ENCODE results near the gene LIN7B.
"Not testable (repeated sequence)": the region's sequence is repeated elsewhere in the genome, so short reads cannot be mapped to it uniquely, and the experiment has no call there.

LIN7B gene

DNA sequence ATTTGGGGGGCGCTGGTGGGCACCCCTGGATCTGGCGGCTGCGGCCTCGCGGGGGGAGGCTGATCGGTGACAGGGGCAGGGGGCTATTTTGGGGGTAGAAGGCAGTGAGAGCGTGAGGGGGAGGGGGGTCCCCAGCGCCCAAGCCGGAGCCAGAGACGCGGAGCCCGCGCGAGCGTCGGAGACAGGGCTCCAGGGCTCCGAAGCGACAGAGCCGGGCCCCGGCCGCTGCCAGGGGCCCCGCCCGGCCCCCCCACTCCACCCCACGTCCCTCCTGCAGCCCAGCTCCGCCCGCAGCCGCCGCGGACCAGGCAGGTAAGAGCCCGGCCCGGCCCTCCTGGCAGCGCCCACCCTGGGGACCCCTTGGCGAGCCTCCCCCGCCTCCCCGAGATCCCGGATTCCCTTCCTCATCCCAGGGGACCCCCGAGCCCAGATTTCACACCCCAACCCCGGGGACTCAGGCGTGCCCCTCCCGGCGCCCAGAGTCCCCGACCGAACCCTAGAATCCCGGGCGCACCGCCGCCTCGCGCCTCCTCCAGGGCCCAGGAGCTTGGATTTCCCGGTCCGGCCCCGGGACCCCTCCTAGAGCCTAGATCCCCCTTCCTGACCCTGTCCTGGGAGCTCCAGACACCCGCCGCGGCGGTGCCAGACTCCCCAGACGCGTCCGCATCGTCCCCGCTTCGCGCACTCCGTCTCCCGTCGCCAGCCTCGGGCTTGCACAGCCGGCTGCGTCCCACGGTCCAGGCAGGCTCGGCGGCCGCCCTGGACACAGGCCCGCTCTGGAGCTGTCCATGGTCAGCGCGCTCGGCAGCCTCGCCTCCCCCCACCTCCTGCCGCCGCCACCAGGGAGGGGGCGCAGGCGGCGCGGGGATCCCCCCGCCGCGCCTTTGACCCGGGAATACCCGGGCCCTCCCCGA lies 5.5 kb downstream of the LIN7B start, which contains the start of gene PPFIA3:
Gene PPFIA3, plus strand, starts transcription at position 134 of the 914 bp plus-strand sequence. CDS start 8,330 bp downstream, outside the sequence.
- peak; percentile 54 for DNase-seq

DNA sequence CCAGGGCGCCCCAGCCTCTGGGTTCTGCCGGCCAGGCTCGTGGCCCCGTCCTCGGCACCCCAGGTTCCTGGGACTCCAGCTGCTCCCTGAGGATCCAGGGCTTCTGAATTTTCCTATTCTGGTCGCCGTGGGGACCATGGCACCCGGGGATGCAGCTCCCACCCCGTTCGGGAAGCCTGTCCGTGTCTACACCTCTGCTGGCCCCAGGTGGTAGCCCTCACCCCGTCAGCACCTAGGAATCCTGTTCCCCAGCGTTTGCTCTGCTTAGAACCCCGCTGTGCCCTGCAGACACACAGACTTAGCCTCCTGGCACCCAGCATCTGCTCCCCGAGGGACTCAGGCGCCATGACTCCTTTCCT lies 6.1 kb downstream of the LIN7B start:
- DNase-seq: no peak

DNA sequence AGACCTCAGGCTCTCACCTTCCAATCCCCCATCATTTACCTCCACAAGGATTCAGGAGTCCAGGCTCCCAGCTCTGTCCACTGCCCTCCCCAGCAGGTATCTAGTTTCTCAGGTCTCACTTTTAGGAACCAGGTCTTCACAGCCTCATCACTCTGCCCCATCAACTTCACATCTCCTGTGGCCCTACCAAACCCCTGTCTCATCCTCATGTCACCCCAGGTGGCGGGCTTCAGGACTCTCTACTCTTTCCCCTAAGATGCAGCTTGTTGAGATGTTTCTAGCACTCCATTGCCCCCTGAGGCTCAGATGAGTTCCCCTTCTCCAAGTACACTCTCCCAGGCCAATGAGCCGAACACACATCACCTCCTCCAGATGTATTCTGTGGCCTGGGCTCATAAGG lies 6.7 kb downstream of the LIN7B start:
- no peak for DNase-seq

DNA sequence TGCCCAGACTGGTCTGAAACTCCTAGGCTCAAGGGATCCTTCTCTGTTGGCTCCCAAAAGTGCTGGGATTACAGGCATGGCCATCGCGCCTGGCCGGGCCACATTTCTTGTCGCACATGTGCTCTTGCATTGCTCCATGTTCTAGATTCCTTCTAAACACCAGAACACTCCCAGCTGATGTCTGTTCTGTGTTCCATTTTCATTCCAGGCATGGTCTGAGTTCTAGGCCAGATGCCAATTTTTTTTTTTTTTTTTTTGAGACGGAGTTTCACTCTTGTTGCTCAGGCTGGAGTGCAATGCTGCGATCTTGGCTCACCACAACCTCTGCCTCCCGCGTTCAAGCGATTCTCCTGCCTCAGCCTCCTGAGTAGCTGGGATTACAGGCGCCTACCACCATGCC lies 7.7 kb downstream of the LIN7B start:
- not testable (repeated sequence) for DNase-seq

DNA sequence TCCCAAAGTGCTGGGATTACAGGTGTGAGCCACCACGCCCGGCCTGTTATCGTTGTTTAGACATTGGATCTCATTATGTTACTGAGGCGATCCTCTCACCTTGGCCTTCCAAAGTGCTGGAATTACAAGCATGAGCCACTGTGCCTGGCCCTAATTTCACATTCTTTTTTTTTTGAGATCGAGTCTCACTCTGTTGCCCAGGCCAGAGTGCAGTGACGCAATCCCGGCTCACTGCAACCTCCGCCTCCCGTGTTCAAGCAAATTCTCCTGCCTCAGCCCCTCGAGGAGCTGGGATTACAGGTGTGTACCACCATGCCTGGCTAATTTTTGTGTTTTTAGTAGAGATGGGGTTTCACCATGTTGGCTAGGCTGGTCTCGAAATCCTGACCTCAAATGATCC lies 9.1 kb downstream of the LIN7B start:
- not testable (repeated sequence) for DNase-seq

DNA sequence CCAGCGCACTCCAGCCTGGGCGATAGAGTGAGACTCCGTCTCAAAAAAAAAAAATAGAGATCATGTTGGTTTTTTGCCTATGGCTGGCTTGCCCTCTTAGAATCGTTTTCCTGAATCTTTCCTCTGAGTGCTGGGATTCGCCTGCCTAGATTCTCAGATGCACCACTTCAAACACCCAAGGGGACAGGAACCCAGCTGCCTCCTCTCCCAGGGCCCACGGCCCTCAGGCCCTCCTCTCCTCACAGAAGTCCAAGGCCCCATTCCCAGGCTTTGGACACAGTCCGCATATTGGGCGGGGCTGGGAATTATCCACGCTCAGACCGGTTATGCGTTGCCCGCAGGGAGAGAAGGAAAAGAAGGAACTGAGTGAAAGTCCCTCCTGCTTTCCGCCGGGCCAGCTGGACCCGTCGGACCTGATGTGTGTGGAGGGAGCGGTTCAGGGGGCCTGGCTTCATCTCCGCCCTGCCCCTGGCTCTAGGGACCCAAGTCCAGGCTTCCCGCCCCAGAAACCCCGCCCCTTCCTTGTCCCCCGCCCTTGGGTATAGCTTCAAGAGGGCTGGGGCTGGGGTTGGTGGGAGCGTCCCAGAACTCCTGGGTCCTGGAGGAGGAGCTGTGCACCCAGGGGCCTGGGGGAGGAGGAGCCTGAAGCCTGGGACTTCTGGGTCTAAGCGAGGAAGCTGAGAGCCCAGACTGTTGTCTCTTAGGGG lies 11.0 kb downstream of the LIN7B start:
- DNase-seq: no peak

DNA sequence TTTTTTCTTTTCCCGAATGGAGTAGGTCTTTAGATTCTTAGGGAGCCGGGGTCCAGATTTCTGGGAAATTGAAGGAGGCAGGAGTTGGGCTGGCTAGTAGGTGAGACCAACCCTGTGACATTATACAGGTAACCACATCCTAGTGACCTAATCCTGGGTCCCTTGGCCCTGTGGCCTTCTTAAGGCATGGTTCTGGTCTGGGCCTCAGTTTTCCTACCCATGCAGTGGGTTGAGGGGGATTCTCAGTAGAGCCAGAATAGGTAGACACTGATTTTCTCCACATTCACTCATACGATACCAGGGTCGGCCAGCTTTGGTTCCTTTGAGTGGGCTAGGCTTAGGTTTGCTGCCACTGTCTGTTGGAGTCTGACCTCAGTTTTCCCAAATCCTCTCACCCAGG lies 12.4 kb downstream of the LIN7B start:
- DNase-seq: no peak

DNA sequence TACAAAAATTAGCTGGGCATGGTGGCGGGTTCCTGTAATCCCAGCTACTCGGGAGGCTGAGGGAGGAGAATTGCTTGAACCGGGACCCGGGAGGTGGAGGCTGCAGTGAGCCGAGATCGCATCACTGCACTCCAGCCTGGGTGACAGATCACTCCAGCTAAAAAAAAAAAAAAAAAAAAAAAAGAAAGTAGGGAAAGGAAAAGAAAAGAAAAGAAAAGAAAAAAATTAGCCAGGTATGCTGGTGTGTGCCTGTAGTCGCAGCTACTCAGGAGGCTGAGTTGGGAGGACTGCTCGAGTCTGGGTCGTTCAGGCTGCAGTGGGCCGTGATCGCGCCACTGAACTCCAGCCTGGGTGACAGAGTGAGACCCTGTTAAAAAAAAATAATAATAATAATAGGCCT lies 13.1 kb downstream of the LIN7B start:
- DNase-seq: not testable (repeated sequence)

DNA sequence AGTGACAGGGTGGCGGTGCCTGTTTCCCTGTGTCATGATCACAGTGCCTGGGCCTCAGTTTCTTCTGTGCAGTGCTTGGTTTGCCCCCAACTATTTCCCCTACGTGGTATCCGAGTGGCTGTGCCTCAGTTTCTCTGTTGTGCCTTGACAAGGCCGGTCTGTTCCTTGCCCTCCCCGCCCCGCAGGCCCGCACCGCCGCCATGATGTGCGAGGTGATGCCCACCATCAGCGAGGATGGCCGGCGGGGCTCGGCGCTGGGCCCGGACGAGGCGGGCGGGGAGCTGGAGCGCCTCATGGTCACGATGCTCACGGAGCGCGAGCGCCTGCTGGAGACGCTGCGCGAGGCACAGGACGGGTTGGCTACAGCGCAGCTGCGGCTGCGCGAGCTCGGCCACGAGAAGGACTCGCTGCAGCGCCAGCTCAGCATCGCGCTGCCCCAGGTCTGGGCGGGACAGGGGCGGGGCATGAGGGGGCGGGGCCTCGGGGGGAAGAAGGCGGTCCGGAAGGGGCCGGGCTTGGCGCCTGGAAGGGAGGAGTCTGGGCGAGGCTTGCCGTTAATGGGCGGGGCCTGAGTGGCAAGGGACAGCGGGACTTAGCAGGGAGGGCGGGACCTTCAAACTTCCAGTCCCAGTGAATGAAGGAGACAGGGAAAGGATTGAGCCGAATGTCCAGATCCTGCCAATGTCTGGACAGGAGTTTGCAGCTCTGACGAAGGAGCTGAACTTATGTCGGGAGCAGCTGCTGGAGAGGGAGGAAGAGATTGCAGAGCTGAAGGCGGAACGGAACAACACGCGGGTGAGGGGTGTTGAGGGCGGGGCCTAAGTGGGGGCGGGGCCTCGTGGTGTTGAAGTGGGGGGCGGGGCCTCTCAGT lies 13.7 kb downstream of the LIN7B start:
- peak; percentile 92 for DNase-seq

DNA sequence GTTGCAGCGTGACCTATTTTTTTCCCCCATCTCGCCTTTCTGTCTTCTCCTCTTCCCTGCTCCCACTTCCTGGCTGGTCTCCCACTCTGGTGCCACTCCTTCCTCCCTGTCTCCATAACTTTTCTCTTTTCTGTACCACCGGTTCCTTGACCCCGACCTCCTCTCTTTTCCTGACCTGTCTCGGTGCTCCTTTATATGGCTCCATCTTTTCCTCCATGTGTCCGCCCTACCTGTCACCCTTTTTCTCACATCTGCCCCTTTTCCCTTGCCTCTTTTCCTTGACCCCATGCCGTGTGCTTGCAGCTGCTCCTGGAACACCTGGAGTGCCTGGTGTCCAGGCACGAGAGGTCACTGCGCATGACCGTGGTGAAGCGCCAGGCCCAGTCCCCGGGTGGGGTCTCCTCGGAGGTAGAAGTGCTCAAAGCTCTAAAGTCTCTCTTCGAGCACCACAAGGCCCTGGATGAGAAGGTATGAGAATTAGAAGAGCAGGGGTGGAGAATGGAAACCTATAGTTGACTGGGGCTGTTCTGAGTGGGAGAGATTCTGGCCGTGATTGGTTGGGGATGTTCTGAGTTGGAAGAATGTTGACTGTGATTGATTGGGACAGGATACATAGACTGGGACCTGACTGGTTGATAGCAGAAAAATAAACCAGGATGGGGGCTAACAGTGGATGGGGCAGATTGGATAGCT lies 14.5 kb downstream of the LIN7B start:
- DNase-seq: no peak

DNA sequence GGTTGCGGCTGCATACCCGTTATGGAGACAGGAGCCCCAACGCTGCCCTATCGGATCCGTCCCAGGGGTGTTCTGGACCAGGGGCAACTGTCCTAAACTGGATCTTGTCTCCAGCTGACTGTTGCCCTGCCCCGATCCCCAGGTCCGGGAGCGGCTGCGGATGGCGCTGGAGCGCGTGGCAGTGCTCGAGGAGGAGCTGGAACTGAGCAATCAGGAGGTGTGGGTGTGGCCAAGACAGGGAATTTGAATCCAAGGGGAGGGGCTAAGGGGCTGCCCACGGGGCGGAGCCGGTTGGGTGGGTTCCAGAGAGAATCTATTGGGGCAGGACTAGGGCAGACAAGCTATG lies 15.0 kb downstream of the LIN7B start:
- no peak for DNase-seq

DNA sequence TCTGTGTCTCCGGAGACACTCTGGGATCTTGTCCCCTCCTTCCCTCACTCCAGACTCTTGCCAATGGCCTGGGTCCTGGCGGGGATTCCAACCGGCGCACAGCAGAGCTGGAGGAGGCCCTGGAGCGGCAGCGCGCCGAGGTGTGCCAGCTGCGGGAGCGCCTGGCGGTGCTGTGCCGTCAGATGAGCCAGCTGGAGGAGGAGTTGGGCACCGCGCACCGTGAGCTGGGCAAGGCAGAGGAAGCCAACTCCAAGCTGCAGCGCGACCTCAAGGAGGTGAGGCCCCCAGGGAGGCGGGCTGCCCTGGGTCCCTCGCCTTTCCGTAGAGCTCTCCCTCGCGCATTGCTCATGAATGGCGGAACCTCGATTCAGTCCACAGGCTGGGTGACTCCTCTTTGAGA lies 16.2 kb downstream of the LIN7B start:
- DNase-seq: no peak

DNA sequence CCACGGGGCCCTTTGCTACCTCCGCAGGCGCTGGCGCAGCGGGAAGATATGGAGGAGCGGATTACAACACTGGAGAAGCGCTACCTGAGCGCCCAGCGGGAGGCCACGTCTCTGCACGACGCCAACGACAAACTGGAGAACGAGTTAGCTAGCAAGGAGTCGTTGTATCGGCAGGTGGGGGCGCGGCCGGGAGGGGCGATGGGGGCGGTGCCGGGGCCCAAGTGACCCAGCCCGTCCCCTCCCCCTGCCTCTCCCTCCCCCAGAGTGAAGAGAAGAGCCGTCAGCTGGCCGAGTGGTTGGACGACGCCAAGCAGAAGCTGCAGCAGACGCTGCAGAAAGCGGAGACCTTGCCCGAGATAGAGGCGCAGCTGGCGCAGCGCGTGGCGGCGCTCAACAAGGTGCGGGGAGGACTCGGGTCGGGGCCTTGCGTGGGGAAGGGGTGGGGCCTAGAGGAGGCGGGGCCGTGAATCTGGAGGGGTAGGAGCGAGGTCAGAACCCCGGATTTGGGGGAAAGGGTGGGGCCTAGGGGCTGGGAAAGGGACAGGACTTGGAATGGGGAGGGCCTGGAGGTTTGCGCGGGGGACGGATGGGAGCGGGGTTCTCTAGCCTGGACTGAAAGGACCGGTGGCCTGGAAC lies 18.9 kb downstream of the LIN7B start:
- no peak for DNase-seq

DNA sequence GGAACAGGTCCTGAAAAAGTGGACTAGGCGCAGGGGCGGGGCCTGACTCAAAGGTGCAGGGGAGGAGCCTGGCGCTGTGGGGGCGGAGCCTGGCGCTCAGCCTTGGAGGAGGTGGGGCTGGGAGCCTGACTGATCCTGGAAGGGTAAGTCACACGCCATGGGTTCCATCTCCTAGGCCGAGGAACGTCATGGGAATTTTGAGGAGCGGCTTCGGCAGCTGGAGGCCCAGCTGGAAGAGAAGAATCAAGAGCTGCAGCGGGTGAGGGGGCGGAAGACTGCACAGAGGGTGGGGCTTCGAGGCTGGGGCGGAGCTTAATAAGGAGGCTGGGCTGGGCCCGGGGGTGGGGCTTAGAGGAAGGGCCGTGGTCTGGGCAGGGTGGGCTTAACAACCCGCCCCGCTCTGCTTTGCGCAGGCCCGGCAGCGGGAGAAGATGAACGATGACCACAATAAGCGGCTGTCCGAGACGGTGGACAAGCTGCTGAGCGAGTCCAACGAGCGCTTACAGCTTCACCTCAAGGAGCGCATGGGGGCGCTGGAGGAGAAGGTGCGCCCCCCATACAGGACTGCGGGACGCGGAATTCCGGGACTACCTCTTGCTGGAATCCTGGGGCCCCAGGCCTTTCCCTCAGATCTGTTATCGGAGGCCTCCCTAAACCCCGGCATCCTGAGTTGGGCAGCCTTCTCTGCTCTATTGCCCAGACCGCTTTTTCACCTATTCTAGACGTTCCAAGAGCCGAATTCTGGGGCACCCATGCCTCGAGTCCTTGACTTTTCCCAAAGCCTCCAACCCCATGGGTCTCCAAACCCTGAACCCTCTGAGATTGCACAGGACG lies 19.7 kb downstream of the LIN7B start:
- DNase-seq: peak; percentile 58

DNA sequence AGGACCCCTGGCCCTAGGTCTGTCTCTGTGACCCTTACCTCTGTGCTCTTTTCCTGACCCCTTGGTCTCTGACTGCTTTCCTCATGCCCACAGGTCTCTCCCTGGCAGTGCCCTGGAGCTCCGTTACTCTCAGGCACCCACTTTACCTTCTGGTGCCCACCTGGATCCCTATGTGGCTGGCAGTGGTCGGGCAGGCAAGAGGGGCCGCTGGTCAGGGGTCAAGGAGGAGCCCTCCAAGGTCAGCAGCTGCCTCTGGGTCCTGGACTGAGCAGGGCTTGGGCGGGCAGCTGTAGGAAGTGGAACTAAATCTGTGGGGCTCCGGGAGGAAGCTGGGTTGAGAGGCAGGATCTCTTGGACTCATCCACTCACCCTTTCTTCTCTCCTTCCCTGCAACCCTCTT lies 21.5 kb downstream of the LIN7B start:
- no peak for DNase-seq

DNA sequence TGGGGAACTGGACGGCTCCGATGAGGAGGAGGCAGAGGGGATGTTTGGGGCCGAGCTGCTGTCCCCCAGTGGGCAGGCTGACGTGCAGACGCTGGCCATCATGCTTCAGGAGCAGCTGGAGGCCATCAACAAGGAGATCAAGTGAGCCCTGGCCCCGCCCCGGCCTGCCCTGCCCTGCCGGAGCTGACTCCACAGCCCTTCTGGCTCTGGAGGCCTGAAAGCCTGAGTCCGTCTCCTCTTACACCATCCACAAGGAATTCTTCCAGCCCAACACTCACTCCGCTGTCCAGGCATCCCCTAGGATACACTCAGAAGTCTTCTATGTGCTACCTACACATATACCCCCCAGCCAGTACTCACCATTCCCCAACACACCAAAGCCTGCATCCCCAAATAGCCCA lies 22.6 kb downstream of the LIN7B start:
- DNase-seq: peak; percentile 66

DNA sequence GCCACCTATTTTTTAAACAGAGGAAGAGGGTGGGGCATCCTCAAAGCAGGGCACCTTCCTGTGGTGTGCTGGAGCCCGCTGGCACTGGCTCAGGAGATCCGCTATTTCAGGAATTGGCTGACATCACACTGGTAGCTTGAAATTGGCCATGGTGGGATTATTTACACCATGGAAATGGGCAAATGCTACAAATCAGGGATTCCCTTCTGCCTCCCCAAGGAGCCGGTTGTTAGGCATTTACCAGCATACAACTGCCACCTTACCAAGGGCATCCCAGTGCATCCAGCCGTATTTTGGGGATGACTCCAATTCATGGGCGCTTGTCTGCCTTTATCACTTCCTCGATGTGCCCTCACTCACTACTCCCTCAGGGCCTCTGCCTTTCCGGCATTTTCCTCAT lies 26.8 kb downstream of the LIN7B start:
- DNase-seq: no peak

DNA sequence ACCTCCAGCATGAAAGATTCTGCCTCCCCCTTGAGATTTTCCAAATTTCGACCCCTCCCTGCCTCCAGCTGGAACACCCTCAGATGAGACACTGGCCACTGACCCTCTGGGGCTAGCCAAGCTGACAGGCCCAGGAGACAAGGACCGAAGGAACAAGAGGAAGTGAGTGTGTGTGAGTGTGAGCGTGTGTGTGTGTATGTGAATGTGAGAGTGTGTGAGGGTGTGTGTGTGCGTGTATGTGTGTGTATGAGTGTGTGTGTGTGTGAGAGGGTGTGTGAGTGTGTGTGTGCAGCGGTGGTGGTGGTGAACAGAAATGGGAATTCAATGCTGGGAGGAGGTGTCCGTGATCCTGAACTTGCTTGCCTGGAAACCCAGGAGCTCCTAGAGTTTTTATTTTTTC lies 27.2 kb downstream of the LIN7B start:
- DNase-seq: no peak

DNA sequence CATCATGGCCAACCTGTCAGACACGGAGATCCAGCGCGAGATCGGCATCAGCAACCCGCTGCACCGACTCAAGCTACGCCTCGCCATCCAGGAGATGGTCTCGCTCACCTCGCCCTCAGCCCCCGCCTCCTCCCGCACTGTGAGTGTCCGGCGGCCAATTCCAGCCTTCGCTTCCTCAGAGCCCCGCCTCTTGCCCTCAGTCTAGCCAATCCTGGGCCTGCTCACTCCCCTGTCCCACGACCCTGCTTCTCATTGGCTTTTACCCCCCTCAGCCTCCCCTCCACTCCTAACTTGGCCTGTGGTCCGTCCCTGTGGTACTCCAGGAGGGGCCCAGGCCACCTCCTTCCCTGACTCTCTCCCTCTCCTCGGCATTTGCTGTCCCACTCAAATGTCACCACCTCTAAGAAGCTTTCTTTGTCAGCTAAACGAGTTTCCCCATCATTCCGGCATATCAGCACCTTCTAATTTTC lies 28.7 kb downstream of the LIN7B start:
- peak; percentile 88 for DNase-seq

DNA sequence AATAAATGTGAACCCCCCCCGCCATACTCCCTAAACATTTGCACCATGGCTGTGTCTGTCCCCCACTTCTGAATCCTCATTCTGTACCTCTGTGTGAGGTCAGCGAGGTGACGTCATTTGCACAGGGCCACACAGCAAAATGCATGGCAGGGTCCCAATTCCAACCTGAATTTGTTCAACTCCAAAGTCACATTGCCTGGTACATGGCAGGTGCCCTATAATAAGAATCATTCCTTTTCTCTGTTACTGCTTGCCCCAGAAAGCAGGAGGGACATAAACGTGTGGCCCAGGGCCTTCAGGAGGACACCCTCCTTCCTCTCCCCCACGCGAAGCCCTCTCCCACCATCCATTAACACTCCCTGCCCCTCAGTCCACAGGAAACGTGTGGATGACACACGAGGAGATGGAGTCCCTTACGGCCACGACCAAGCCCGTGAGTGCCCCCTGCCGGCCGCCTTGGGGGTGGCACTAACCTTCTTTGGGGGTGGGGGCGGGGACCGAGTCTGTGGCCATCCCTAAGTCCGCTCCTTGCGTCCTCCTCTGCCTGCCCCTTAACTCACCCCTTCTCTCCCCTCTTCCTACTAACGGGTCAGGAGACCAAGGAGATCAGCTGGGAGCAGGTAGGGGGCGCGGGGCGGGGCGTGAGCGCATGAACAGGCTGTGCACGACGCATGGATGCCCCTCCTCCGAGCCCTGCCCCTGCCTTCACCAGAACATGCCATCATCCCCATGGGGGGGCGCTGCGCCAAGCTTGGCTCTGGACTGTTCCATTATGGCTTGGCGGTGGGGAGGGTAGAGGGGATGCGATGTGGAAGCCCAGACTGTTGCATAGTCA lies 31.6 kb downstream of the LIN7B start:
- DNase-seq: peak; percentile 78
